NCI-H1417 (cell line): ENCODE results near the gene NUP210.
A peak's percentile ranks its signal among the peaks of the same experiment; 100 is the strongest.

Experiments used
- DNase-seq, 3 experiments: peaks; one replicate each; lab custom pipeline; 2025; lab: John Stamatoyannopoulos, UW

NUP210 gene

GRCh38 chr3:13323822-13324221 is 96.3 kb downstream of the NUP210 start:
- DNase-seq: peak in 2 of 3 experiments; percentile 15 to 46

DNA sequence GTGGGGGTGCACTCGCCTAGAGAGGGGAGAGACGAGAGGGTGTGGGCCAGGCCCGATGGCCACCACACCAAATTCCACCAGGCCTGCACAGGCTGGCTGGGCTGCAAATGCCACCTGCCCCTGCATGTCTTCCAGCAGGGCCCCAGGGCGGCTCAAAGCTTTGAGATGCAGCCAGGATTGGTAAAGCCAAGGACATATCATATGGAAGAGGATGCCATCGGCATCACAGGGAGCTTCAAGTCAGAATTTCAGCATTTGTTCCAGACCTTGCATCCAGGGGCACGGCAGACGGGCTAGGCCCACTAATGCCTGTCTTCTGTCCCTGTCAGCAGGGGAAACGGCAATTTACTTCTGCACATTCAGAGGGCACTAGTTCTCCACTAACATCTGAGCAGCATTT is 97.8 kb downstream of the NUP210 start:
- DNase-seq: no peak

- DNase-seq: no peak
Measured at GRCh38 chr3:13319564-13320220, 100.4 kb downstream of the NUP210 start.

GRCh38 chr3:13318626-13319470 is 101.3 kb downstream of the NUP210 start:
- DNase-seq: no peak

GRCh38 chr3:13317596-13318320 is 102.4 kb downstream of the NUP210 start:
- peak in 2 of 3 experiments; percentile 50 to 76 for DNase-seq

- no peak for DNase-seq
Measured at GRCh38 chr3:13316603-13317002, 103.5 kb downstream of the NUP210 start.

DNA sequence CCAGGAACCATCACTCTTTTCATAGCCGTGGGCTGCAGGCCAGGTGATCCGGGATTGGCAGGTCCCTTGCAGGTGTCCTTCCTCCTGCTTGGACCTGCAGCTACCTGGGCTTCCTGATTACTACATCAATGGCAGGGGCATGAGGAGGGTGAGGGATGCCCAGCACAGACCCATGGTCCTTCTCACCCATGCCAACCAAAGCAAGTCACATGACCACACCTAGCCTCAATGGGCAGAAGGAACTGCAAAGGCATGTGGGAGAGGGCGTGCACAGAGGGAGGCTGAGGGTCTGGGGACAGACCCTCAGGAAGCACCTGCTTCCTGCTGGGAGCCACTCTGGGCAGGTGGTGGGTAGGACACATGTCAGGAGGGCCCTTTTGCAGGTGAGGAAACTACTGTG is 105.2 kb downstream of the NUP210 start:
- DNase-seq: no peak

GRCh38 chr3:13313813-13314212 is 106.3 kb downstream of the NUP210 start:
- DNase-seq: no peak

- DNase-seq: no peak
Measured at GRCh38 chr3:13309004-13309403, 111.1 kb downstream of the NUP210 start.

- peak in 2 of 3 experiments; percentile 5 to 7 for DNase-seq
Measured at GRCh38 chr3:13308380-13308801, 111.7 kb downstream of the NUP210 start.

DNA sequence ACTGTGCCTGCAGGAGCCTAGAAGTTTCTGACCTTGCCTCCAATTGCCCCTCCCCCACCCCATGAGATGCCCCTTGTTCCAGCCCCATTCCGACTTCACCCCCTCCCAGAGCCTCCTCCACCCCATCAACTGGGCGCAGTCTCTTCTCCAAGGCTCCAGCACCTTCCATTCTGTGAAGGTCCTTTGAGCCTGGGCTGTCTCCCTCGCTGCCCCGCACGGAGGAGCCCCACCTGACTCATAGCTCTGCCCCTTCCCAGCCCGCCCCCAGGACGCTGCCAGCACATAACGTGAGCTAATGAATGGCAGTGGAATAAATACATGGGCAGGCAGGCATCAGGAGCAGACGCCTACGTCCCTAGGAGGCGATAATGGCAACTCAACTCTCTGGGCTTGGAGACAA is 113.1 kb downstream of the NUP210 start:
- no peak for DNase-seq

- no peak for DNase-seq
Measured at GRCh38 chr3:13305623-13306022, 114.5 kb downstream of the NUP210 start.

DNA sequence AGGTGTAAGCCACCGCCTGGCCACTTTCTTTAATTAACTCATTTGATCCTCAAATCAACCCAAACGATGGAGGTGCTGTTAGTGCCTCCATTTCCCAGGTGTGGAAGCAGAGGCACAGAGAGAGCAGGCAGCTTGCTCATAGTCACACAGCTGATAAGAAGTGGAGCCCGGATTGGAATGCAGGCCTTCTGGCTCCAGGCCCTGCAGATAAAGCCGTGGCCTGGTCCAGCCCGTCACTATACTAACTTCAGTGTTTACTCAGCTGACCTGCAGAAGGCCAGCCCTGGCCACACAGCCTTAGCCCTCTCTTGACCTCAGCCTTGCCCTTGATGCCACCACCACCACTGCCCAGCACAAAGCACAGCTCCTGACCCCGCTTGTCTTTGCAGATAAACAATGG is 116.7 kb downstream of the NUP210 start:
- no peak for DNase-seq

DNA sequence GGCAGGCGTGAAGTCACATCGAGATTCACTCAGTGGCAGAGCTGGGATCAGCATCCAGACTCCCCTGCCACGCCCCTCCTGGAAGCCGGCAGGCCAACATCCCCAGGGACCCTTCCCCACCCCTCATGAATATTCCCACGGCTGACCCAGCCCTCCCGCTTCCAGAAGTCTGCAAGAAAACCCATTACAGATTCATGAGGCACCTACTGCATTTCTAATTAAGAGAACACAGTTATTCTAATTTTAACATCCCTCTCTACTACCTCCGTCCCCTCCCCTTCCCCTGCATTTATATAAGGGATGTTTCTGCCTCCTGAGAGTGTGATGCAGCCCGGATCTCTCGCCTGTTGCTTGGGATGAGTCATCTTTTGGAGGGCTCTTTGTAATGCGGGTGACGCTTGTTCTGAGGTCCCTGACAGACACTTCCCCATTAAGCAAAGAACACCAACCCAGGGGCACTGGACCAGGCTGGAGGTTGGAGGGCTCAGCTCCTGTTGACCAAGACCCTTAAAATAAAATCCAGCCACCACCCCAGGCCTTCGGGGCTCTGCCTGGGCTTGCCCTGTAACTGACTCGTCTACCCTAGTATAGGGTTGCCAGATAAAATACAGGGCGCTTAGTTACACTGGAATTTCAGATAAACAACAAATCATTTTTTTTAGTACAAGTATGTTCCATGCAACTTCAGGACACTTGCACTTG is 118.7 kb downstream of the NUP210 start:
- DNase-seq: peak in 2 of 3 experiments; percentile 33 to 41

GRCh38 chr3:13300546-13301285 is 119.4 kb downstream of the NUP210 start:
- no peak for DNase-seq

- no peak for DNase-seq
Measured at GRCh38 chr3:13299531-13300155, 120.5 kb downstream of the NUP210 start.

DNA sequence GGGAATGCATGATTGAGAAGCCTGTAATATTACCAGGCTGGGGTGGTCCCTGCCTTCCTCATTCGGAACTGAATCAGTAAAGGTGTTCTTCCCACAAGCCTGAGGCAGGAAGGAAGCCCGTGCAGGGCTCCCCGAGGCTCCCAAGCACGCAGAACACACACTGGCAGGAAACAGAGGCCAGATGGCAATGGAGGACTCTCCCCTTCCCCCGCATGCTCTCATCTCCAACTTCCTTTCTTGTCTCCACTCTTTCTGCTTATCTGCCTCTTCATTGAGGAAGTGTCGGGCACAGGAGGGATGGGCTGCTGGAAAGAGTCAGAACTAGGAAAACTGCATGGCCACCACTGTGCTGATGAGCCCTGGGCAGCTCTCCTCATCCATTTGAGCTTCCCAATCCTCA is 123.5 kb downstream of the NUP210 start:
- DNase-seq: peak; percentile 41 to 75 (median 67)

- DNase-seq: no peak
Measured at GRCh38 chr3:13294442-13295351, 125.4 kb downstream of the NUP210 start.

- DNase-seq: peak in 1 of 3 experiments; percentile 8
Measured at GRCh38 chr3:13292375-13292774, 127.7 kb downstream of the NUP210 start.

GRCh38 chr3:13290941-13291340 is 129.2 kb downstream of the NUP210 start:
- DNase-seq: no peak
